CD4-positive, alpha-beta T cell treated with Interferon alpha-2 for 1 hour (primary cell): ENCODE results near the gene CREBBP.
"Not testable (repeated sequence)": the region's sequence is repeated elsewhere in the genome, so short reads cannot be mapped to it uniquely, and the experiment has no call there.

Experiments used
- DNase-seq, 2 donors: peaks; one replicate each; pipeline ENCODE4 v3.0.0-alpha.2; 2020 to 2022

CREBBP gene

GRCh38 chr16:3880623-3881498 lies at the start of gene CREBBP:
TSS of gene CREBBP (minus strand) at chr16:3880713. CDS start at chr16:3879916, 797 bp downstream.
- DNase-seq, result peak; percentile 89 to 92

- DNase-seq, result not testable (repeated sequence)
Observed at GRCh38 chr16:3927147-3927546, 46.6 kb upstream of the CREBBP start.

GRCh38 chr16:3924763-3925162 lies 44.2 kb upstream of the CREBBP start:
- no peak for DNase-seq

- no peak for DNase-seq
Observed at GRCh38 chr16:3922241-3922640, 41.7 kb upstream of the CREBBP start.

GRCh38 chr16:3920206-3920605 lies 39.7 kb upstream of the CREBBP start:
- DNase-seq, result no peak

- no peak for DNase-seq
Observed at GRCh38 chr16:3919413-3919812, 38.9 kb upstream of the CREBBP start.

GRCh38 chr16:3915426-3916260 lies 35.1 kb upstream of the CREBBP start:
- DNase-seq, result no peak

- DNase-seq, result no peak
Observed at GRCh38 chr16:3912897-3913296, 32.4 kb upstream of the CREBBP start.

- no peak for DNase-seq
Observed at GRCh38 chr16:3912373-3912772, 31.9 kb upstream of the CREBBP start.

GRCh38 chr16:3911741-3912140 lies 31.2 kb upstream of the CREBBP start:
- DNase-seq, result not testable (repeated sequence)

GRCh38 chr16:3909791-3910583 lies 29.5 kb upstream of the CREBBP start:
- no peak for DNase-seq

GRCh38 chr16:3908951-3909437 lies 28.5 kb upstream of the CREBBP start:
- DNase-seq, result no peak

- no peak for DNase-seq
Observed at GRCh38 chr16:3907586-3907985, 27.1 kb upstream of the CREBBP start.

- DNase-seq, result no peak
Observed at GRCh38 chr16:3906363-3906762, 25.9 kb upstream of the CREBBP start.

GRCh38 chr16:3904875-3905274 lies 24.4 kb upstream of the CREBBP start:
- DNase-seq, result no peak

- no peak for DNase-seq
Observed at GRCh38 chr16:3890091-3890490, 9.6 kb upstream of the CREBBP start.

GRCh38 chr16:3889059-3889458 lies 8.5 kb upstream of the CREBBP start:
- no peak for DNase-seq

GRCh38 chr16:3885999-3886398 lies 5.5 kb upstream of the CREBBP start:
- not testable (repeated sequence) for DNase-seq

GRCh38 chr16:3884398-3884797 lies 3.9 kb upstream of the CREBBP start:
- no peak for DNase-seq

- DNase-seq, result no peak
Observed at GRCh38 chr16:3882531-3882930, 2.0 kb upstream of the CREBBP start.

- no peak for DNase-seq
Observed at GRCh38 chr16:3881499-3881990, 1.0 kb upstream of the CREBBP start.

- peak; percentile 69 to 80 for DNase-seq
Observed at GRCh38 chr16:3879887-3880564, 487 bp downstream of the CREBBP start.
